Upper lobe of left lung (tissue), 4 donors: Measurements from ENCODE around the gene LYPLA2.

Experiments
- EP300 ChIP-seq, 4 donors: sonication (generic); formaldehyde crosslinking; IDR thresholded peaks; one replicate each; pipeline ENCODE4 v1.5.1; 2017; ENCODE audit warnings: antibody characterized with exemption in 4 of 4, control low read depth in 2 of 4
- POLR2A ChIP-seq, 4 donors: fragments of 450-650 bp; IDR thresholded peaks; one replicate each; pipeline ENCODE4 v1.5.1; 2016 to 2017; ENCODE audit warnings: antibody characterized with exemption in 4 of 4, mild to moderate bottlenecking in 2 of 4
- POLR2AphosphoS5 ChIP-seq, 2 donors: sonication (generic); formaldehyde crosslinking; IDR thresholded peaks; one replicate each; pipeline ENCODE4 v1.5.1; 2017; ENCODE audit warnings: antibody characterized with exemption in 2 of 2
- TF ChIP-seq, protein P1 (sequence below), 6 experiments: fragments of 450-650 bp in 4 of 6; fragments of 200-600 bp in 2 of 6; sonication (generic) in 2 of 6; IDR thresholded peaks; one replicate each; pipeline ENCODE4 v1.5.1; 2016 to 2019; ENCODE audit warnings: antibody characterized with exemption in 6 of 6

- no peak for TF ChIP-seq POLR2A (IDR thresholded peaks at IDR 0.05)
- TF ChIP-seq, protein P1, sequence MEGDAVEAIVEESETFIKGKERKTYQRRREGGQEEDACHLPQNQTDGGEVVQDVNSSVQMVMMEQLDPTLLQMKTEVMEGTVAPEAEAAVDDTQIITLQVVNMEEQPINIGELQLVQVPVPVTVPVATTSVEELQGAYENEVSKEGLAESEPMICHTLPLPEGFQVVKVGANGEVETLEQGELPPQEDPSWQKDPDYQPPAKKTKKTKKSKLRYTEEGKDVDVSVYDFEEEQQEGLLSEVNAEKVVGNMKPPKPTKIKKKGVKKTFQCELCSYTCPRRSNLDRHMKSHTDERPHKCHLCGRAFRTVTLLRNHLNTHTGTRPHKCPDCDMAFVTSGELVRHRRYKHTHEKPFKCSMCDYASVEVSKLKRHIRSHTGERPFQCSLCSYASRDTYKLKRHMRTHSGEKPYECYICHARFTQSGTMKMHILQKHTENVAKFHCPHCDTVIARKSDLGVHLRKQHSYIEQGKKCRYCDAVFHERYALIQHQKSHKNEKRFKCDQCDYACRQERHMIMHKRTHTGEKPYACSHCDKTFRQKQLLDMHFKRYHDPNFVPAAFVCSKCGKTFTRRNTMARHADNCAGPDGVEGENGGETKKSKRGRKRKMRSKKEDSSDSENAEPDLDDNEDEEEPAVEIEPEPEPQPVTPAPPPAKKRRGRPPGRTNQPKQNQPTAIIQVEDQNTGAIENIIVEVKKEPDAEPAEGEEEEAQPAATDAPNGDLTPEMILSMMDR (IDR thresholded peaks at IDR 0.05): no peak
- TF ChIP-seq EP300 (IDR thresholded peaks at IDR 0.05): no peak
- TF ChIP-seq POLR2AphosphoS5 (IDR thresholded peaks at IDR 0.05): no peak
These were observed 22.2 kb upstream of the LYPLA2 start for GRCh38 chr1:23768733-23769132.
